ENCODE results near the gene PRR30. TPM values are rescaled to one million over a fixed set of nuclear protein-coding genes. Genes with fewer than 3 reads are reported as not detected.

The PRR30 gene
- total RNA-seq, 4 donors from 2014 or later, result not detected

- Histone ChIP-seq H3K27me3 (peaks cover 0 to 15% (median 0%) of the 10 kb centered on the region in 4 donors), H3K9me3 (no peaks in the 10 kb centered on the region), H3K4me1 (no peaks in the 10 kb centered on the region), H3K27ac (replicated peaks in 1 of 4) (no peak overlapping the region), H3K36me3 (no peaks in the 10 kb centered on the region), H3K4me3 (no peak overlapping the region)
- TF ChIP-seq CTCF (IDR thresholded peaks at IDR 0.05) (no peak), POLR2A (IDR thresholded peaks at IDR 0.05; ENCODE audit: low read depth) (no peak), POLR2AphosphoS5 (IDR thresholded peaks at IDR 0.05) (no peak), EP300 (IDR thresholded peaks at IDR 0.05) (no peak)
- no peak for DNase-seq (ENCODE audit: extremely low spot score)
- intact Hi-C loops (cut with DNase I), result no loop called here
- WGBS, result 89% methylated on average over 8 of the region's 8 CpGs
Measured at GRCh38 chr2:27152102-27152795, 13.0 kb upstream of the PRR30 start.

- intact Hi-C loops (cut with DNase I), result no loop called here
- Histone ChIP-seq H3K4me3 (no peak overlapping the region), H3K27me3 (peaks cover 0 to 18% (median 0%) of the 10 kb centered on the region in 4 donors), H3K27ac (replicated peaks in 1 of 4) (no peak overlapping the region), H3K4me1 (no peaks in the 10 kb centered on the region), H3K9me3 (no peaks in the 10 kb centered on the region), H3K36me3 (no peaks in the 10 kb centered on the region)
- 79% methylated on average over 8 of the region's 8 CpGs for whole genome bisulfite sequencing
- TF ChIP-seq EP300 (IDR thresholded peaks at IDR 0.05) (no peak), POLR2A (IDR thresholded peaks at IDR 0.05; ENCODE audit: low read depth) (no peak), POLR2AphosphoS5 (IDR thresholded peaks at IDR 0.05) (no peak), CTCF (IDR thresholded peaks at IDR 0.05) (no peak)
- DNase-seq (ENCODE audit: extremely low spot score), result no peak
Measured at GRCh38 chr2:27150639-27151230, 11.5 kb upstream of the PRR30 start.

GRCh38 chr2:27149570-27150405 lies 10.6 kb upstream of the PRR30 start:
- TF ChIP-seq POLR2AphosphoS5 (IDR thresholded peaks at IDR 0.05) (no peak), POLR2A (IDR thresholded peaks at IDR 0.05; ENCODE audit: low read depth) (no peak), EP300 (IDR thresholded peaks at IDR 0.05) (no peak), CTCF (IDR thresholded peaks at IDR 0.05) (no peak)
- Histone ChIP-seq H3K4me3 (no peak overlapping the region), H3K4me1 (no peaks in the 10 kb centered on the region), H3K36me3 (no peaks in the 10 kb centered on the region), H3K27ac (replicated peaks in 1 of 4) (no peak overlapping the region), H3K27me3 (peaks cover 0 to 16% (median 0%) of the 10 kb centered on the region in 4 donors), H3K9me3 (no peaks in the 10 kb centered on the region)
- intact Hi-C loops (cut with DNase I), result no loop called here
- 84% methylated on average over 9 of the region's 29 CpGs for WGBS
- no peak for DNase-seq (ENCODE audit: extremely low spot score)

GRCh38 chr2:27148801-27149439 lies 9.7 kb upstream of the PRR30 start, which contains the start of gene TCF23:
Gene TCF23 (plus strand): TSS chr2:27149004. CDS start chr2:27149134, 130 bp downstream.
- no peak within 1 kb of the TSS for H3K27ac ChIP-seq (replicated peaks in 1 of 4)
- no peaks in the 10 kb centered on the region for H3K4me1 ChIP-seq
- H3K36me3 ChIP-seq, result no peaks in the 10 kb centered on the region
- no peak for DNase-seq (ENCODE audit: extremely low spot score)
- TF ChIP-seq POLR2A (IDR thresholded peaks at IDR 0.05; ENCODE audit: low read depth) (no peak), POLR2AphosphoS5 (IDR thresholded peaks at IDR 0.05) (no peak), CTCF (IDR thresholded peaks at IDR 0.05) (no peak), EP300 (IDR thresholded peaks at IDR 0.05) (no peak)
- WGBS, result 60% methylated on average over 11 of the region's 12 CpGs
- intact Hi-C loops (cut with DNase I), result no loop called here
- H3K27me3 ChIP-seq, result peaks cover 0 to 16% (median 0%) of the 10 kb centered on the region in 4 donors
- H3K4me3 ChIP-seq, result no peak within 1 kb of the TSS
- H3K9me3 ChIP-seq, result no peaks in the 10 kb centered on the region

Measured in esophagus muscularis mucosa (tissue), 4 donors.